NCI-H2107 (cell line): ENCODE measurements around the gene ABCG2.
"Not testable (repeated sequence)": the region's sequence is repeated elsewhere in the genome, so short reads cannot be mapped to it uniquely, and the experiment has no call there.

Source experiments
- DNase-seq: peaks from one replicate; lab custom pipeline; 2025; lab: John Stamatoyannopoulos, UW

Gene ABCG2

GRCh38 chr4:88166608-88167007 is 8.2 kb upstream of the ABCG2 start:
- no peak for DNase-seq

- no peak for DNase-seq
Observed at GRCh38 chr4:88163336-88163735, 4.9 kb upstream of the ABCG2 start.

- no peak for DNase-seq
Observed at GRCh38 chr4:88162626-88163025, 4.2 kb upstream of the ABCG2 start.

- DNase-seq, result no peak
Observed at GRCh38 chr4:88159229-88159725, 838 bp upstream of the ABCG2 start.

- no peak for DNase-seq
Observed at GRCh38 chr4:88158038-88158488, 376 bp downstream of the ABCG2 start.

- DNase-seq, result not testable (repeated sequence)
Observed at GRCh38 chr4:88152331-88152730, 6.1 kb downstream of the ABCG2 start.

- DNase-seq, result no peak
Observed at GRCh38 chr4:88148560-88148959, 9.9 kb downstream of the ABCG2 start.

GRCh38 chr4:88147799-88148217 is 10.6 kb downstream of the ABCG2 start:
- DNase-seq, result no peak

- no peak for DNase-seq
Observed at GRCh38 chr4:88146891-88147290, 11.5 kb downstream of the ABCG2 start.

- DNase-seq, result no peak
Observed at GRCh38 chr4:88144866-88145300, 13.6 kb downstream of the ABCG2 start.

GRCh38 chr4:88144048-88144447 is 14.4 kb downstream of the ABCG2 start:
- DNase-seq, result no peak

GRCh38 chr4:88143504-88143903 is 14.9 kb downstream of the ABCG2 start:
- DNase-seq, result no peak

GRCh38 chr4:88138561-88138960 is 19.9 kb downstream of the ABCG2 start:
- DNase-seq, result no peak

- DNase-seq, result no peak
Observed at GRCh38 chr4:88137112-88137511, 21.3 kb downstream of the ABCG2 start.

- DNase-seq, result no peak
Observed at GRCh38 chr4:88136249-88136648, 22.2 kb downstream of the ABCG2 start.

- DNase-seq, result no peak
Observed at GRCh38 chr4:88135356-88135663, 23.1 kb downstream of the ABCG2 start.

- DNase-seq, result no peak
Observed at GRCh38 chr4:88134536-88135355, 23.7 kb downstream of the ABCG2 start.

GRCh38 chr4:88134111-88134510 is 24.3 kb downstream of the ABCG2 start:
- no peak for DNase-seq

GRCh38 chr4:88130544-88131305 is 27.7 kb downstream of the ABCG2 start:
- no peak for DNase-seq

GRCh38 chr4:88130003-88130402 is 28.4 kb downstream of the ABCG2 start:
- no peak for DNase-seq

- DNase-seq, result not testable (repeated sequence)
Observed at GRCh38 chr4:88122260-88122659, 36.2 kb downstream of the ABCG2 start.

- DNase-seq, result no peak
Observed at GRCh38 chr4:88119943-88120342, 38.5 kb downstream of the ABCG2 start.

GRCh38 chr4:88115587-88115986 is 42.9 kb downstream of the ABCG2 start:
- DNase-seq, result no peak
